GM12872 (cell line): ENCODE measurements around the gene OR52I1.

Experiments
- CTCF ChIP-seq: IDR thresholded peaks from 3 replicates; pipeline ENCODE4 v1.5.1; 2011; ENCODE audit warnings: low read depth, mild to moderate bottlenecking, low read length, moderate library complexity; ENCODE audit not compliant: insufficient read depth

OR52I1 gene

GRCh38 chr11:4565371-4565770 is 28.5 kb upstream of the OR52I1 start:
- TF ChIP-seq CTCF, result no peak

- no peak for TF ChIP-seq CTCF
Measured at GRCh38 chr11:4569075-4569474, 24.8 kb upstream of the OR52I1 start.

GRCh38 chr11:4576880-4577279 is 17.0 kb upstream of the OR52I1 start:
- no peak for TF ChIP-seq CTCF

GRCh38 chr11:4577761-4578160 is 16.1 kb upstream of the OR52I1 start:
- no peak for TF ChIP-seq CTCF

- no peak for TF ChIP-seq CTCF
Measured at GRCh38 chr11:4578624-4579023, 15.2 kb upstream of the OR52I1 start.

GRCh38 chr11:4580124-4580523 is 13.7 kb upstream of the OR52I1 start:
- no peak for TF ChIP-seq CTCF

GRCh38 chr11:4581443-4581842 is 12.4 kb upstream of the OR52I1 start, which contains the start of gene OR52I2:
Gene OR52I2 (plus strand): TSS chr11:4581743.
- TF ChIP-seq CTCF, result no peak

- TF ChIP-seq CTCF, result no peak
Measured at GRCh38 chr11:4589017-4589416, 4.8 kb upstream of the OR52I1 start.
